NCI-H1436 (cell line): ENCODE measurements around the gene DGCR6L.
"Not testable (repeated sequence)": the region's sequence is repeated elsewhere in the genome, so short reads cannot be mapped to it uniquely, and the experiment has no call there.

Experiments
- DNase-seq: peaks from one replicate; lab custom pipeline; 2025; lab: John Stamatoyannopoulos, UW

Gene DGCR6L

GRCh38 chr22:20319745-20320658 lies at the start of gene DGCR6L:
TSS of gene DGCR6L (minus strand) at chr22:20320060. CDS start at chr22:20319988, 72 bp downstream.
- peak; percentile 84 for DNase-seq

- DNase-seq, result not testable (repeated sequence)
Observed at GRCh38 chr22:20368875-20369274, 49.0 kb upstream of the DGCR6L start.

- not testable (repeated sequence) for DNase-seq
Observed at GRCh38 chr22:20366841-20367240, 47.0 kb upstream of the DGCR6L start.

GRCh38 chr22:20364335-20365260 lies 44.7 kb upstream of the DGCR6L start:
- not testable (repeated sequence) for DNase-seq

DNA sequence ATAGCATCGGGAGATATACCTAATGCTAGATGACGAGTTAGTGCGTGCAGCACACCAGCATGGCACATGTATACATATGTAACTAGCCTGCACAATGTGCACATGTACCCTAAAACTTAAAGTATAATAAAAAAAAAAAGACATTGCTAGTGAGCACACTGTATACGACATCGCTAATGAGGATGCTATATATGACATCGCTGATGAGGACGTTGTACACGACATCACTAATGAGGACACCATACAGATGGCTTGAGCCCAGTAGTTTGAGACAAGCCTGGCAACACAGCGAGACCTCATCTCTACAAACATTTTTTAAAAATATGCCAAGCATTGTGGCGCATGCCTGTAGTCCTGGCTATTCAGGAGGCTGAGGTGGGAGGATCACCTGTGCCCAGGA lies 42.5 kb upstream of the DGCR6L start:
- DNase-seq, result not testable (repeated sequence)

DNA sequence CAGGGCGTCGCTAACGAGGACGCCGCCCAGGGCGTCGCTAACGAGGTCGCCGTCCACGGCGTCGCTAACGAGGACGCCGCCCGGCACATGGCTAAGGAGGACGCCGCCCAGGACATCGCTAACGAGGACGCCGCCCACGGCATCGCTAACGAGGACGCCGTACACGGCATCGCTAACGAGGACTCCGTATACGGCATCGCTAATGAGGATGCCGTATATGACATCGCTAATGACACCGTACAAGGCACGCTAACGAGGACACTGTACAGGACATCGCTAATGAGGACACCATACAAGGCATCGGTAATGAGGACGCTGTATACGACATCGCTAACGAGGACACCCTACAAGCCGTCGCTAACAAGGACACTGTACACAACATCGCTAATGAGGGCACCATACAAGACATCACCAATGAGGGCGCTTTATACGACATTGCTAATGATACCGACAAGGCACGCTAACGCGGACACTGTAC lies 41.9 kb upstream of the DGCR6L start:
- not testable (repeated sequence) for DNase-seq

- not testable (repeated sequence) for DNase-seq
Observed at GRCh38 chr22:20360866-20361751, 41.2 kb upstream of the DGCR6L start.

DNA sequence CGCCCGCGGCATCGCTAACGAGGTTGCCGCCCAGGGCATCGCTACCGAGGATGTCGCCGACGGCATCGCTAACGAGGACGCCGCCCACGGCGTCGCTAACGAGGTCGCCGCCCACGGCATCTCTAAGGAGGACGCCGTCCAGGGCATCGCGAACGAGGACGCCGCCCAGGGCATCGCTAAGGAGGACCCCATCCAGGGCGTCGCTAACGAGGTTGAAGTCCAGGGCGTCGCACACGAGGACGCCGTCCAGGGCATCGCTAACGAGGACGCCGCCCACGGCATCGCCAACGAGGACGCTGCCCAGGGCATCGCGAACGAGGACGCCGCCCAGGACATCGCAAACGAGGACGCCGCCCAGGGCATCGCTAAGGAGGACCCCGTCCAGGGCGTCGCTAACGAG lies 40.4 kb upstream of the DGCR6L start:
- DNase-seq, result not testable (repeated sequence)

- DNase-seq, result not testable (repeated sequence)
Observed at GRCh38 chr22:20358503-20359239, 38.8 kb upstream of the DGCR6L start.

- not testable (repeated sequence) for DNase-seq
Observed at GRCh38 chr22:20357967-20358366, 38.1 kb upstream of the DGCR6L start.

DNA sequence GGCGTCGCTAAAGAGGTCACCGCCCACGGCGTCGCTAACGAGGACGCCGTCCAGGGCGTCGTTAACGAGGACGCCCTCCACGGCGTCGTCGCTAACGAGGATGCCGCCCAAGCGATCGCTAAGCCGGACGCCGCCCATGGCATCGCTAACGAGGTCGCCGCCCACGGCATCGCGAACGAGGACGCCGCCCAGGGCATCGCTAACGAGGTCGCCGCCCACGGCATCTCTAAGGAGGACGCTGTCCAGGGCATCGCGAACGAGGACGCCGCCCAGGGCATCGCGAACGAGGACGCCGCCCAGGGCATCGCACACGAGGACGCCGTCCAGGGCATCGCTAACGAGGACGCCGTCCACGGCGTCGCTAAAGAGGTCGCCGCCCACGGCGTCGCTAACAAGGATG lies 37.0 kb upstream of the DGCR6L start:
- DNase-seq, result not testable (repeated sequence)

GRCh38 chr22:20355939-20356636 lies 36.2 kb upstream of the DGCR6L start:
- DNase-seq, result not testable (repeated sequence)

GRCh38 chr22:20354238-20354975 lies 34.5 kb upstream of the DGCR6L start:
- DNase-seq, result no peak

- not testable (repeated sequence) for DNase-seq
Observed at GRCh38 chr22:20352536-20352935, 32.7 kb upstream of the DGCR6L start.

DNA sequence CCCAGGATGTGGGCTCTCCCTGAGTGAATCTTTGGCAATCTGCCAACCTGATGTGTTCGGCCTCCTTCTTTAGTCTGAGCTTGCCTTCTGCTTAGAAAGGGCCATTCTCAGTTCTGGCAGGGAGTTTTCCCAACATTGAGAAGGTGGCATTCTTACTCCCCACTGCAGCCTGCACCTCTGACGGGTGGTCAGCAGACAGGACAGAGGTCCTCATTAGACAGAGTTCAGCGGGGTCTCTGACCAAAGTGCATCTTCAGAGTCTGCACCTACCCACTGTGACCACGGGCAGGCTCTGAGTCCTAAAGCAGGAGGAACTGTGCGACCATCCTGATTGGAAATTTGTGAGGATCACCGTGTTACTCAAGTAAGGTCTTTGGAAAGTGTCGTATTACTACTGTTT lies 26.7 kb upstream of the DGCR6L start:
- not testable (repeated sequence) for DNase-seq

DNA sequence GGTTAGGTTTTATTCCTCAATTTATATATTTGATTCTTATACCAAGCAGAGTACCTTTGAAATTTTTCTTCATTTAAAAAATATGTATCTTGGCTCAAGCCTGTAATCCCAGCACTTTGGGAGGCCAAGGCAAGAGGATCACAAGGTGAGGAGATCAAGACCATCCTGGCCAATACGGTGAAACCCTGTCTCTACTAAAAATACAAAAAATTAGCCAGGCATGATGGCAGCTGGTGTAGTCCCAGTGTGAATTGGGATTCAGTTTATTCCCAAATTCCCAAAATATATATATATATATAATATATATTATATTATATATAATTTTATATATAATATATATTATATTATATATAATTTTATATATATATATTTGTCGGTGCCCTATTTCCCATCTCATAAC lies 18.4 kb upstream of the DGCR6L start:
- DNase-seq, result not testable (repeated sequence)

GRCh38 chr22:20337807-20338206 lies 17.9 kb upstream of the DGCR6L start:
- not testable (repeated sequence) for DNase-seq

- DNase-seq, result not testable (repeated sequence)
Observed at GRCh38 chr22:20336561-20336960, 16.7 kb upstream of the DGCR6L start.

GRCh38 chr22:20328569-20328930 lies 8.7 kb upstream of the DGCR6L start:
- not testable (repeated sequence) for DNase-seq
